CD4-positive, alpha-beta T cell (primary cell): ENCODE measurements around the gene C19orf73. TPM values are rescaled to one million over a fixed set of nuclear protein-coding genes. Genes with fewer than 3 reads are reported as not detected.

ENCODE experiments used
- ATAC-seq: fragments of 200-7000 bp; cut with Tn5 transposase; one replicate; pipeline ENCODE4 v1.10.0; 2022; ENCODE audit warnings: mild to moderate bottlenecking; ENCODE audit not compliant: poor library complexity
- CTCF ChIA-PET: fragments of 350-600 bp; sonication (Branson Sonifier 250); formaldehyde crosslinking; loops from one replicate; lab custom pipeline; 2021; ENCODE audit warnings: antibody characterized with exemption, inconsistent platforms; lab: Charles Lee
- POLR2A ChIA-PET: fragments of 350-600 bp; sonication (Branson Sonifier 250); formaldehyde crosslinking; loops from one replicate; lab custom pipeline; 2021; ENCODE audit warnings: antibody characterized with exemption, inconsistent platforms; lab: Charles Lee
- DNase-seq, 14 experiments: peaks; one replicate each; pipeline ENCODE4 v3.0.0-alpha.2; 2013 to 2020; ENCODE audit warnings: mixed read lengths in 2 of 14
- H3K27ac ChIP-seq, 2 donors: one replicate each; pipeline versions ENCODE4 v1.5.1 to v1.7.0; 2013; ENCODE audit warnings: low read length in 2 of 2, low read depth in 1 of 2, mild to moderate bottlenecking in 1 of 2
- H3K27me3 ChIP-seq, 2 experiments: 1 replicate in 1 of 2; 2 replicates in 1 of 2; pipeline versions ENCODE4 v1.6.1 to v1.7.0; 2013; ENCODE audit warnings: low read length in 2 of 2, control low read depth in 1 of 2, mild to moderate bottlenecking in 1 of 2, moderate library complexity in 1 of 2; ENCODE audit not compliant: insufficient read depth in 2 of 2, control insufficient read depth in 1 of 2
- H3K36me3 ChIP-seq: one replicate; pipeline ENCODE4 v1.6.1; 2013; ENCODE audit warnings: low read length, control low read depth; ENCODE audit not compliant: insufficient read depth
- H3K4me1 ChIP-seq: one replicate; pipeline ENCODE4 v1.6.1; 2013; ENCODE audit warnings: low read length, control low read depth; ENCODE audit not compliant: insufficient read depth
- H3K4me3 ChIP-seq: one replicate; pipeline ENCODE4 v1.5.1; 2013; ENCODE audit warnings: mild to moderate bottlenecking, low read length, moderate library complexity
- H3K9me3 ChIP-seq, 2 experiments: 1 replicate in 1 of 2; 2 replicates in 1 of 2; pipeline versions ENCODE4 v1.6.1 to v1.7.0; 2013; ENCODE audit warnings: low read length in 2 of 2, mild to moderate bottlenecking in 2 of 2, control low read depth in 1 of 2, moderate library complexity in 1 of 2; ENCODE audit not compliant: control insufficient read depth in 1 of 2, insufficient read depth in 1 of 2
- H3K27ac Mint-ChIP-seq: one replicate; pipeline ENCODE4 v1.8.0; 2020; ENCODE audit warnings: mixed read lengths
- H3K27me3 Mint-ChIP-seq: one replicate; pipeline ENCODE4 v1.8.0; 2021; ENCODE audit warnings: mixed read lengths
- H3K36me3 Mint-ChIP-seq: one replicate; pipeline ENCODE4 v1.8.0; 2021; ENCODE audit warnings: low read depth, mixed read lengths
- H3K4me1 Mint-ChIP-seq: one replicate; pipeline ENCODE4 v1.8.0; 2021; ENCODE audit warnings: low read depth, mixed read lengths
- H3K4me3 Mint-ChIP-seq: one replicate; pipeline ENCODE4 v1.8.0; 2020; ENCODE audit warnings: mild to moderate bottlenecking, mixed read lengths
- H3K9me3 Mint-ChIP-seq: one replicate; pipeline ENCODE4 v1.8.0; 2020; ENCODE audit warnings: mixed read lengths
- intact Hi-C, 2 experiments: fragments of 100-400 bp; cut with DNase I in 1 of 2; cut with micrococcal nuclease in 1 of 2; formaldehyde crosslinking; loops; one replicate each; pipeline versions ENCODE4 v1.15.1 to v1.9.0; 2023 to 2025; cut with DNase I, micrococcal nuclease
- polyA plus RNA-seq, 2 donors: library from polyadenylated mRNA; unstranded; fragments of 120-200 nt; gene quantifications; one replicate each; pipeline ENCODE4 v1.2.1, GENCODE V29; 2013
- total RNA-seq, 174 experiments: library from RNA in 2 of 174; stranded (reverse) in 2 of 174; gene quantifications; one replicate each; pipeline ENCODE4 v1.2.3 and lab custom pipeline; 2021 to 2026
- TF ChIP-seq, protein P1 (sequence below): fragments of 200-600 bp; IDR thresholded peaks from one replicate; pipeline ENCODE4 v1.8.0; 2022; ENCODE audit warnings: antibody characterized with exemption, mild to moderate bottlenecking

The C19orf73 gene, protein sequence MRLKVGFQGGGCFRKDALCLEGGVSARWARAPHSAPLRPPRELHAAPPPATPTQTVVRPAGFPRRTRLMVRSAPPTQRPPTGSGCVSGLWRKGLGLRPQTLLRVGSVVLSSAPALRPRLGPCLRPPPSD
- total RNA-seq (1 to 10 TPM; 1.5 to 2.3 TPM), total RNA-seq (lab: John Stamatoyannopoulos, UW) (0.26 to 4.8 (median 0.87) reads per million in 172 experiments)
- polyA plus RNA-seq (2013, experiment 1 of 2): 1.7 TPM
- polyA plus RNA-seq (2013, experiment 2 of 2): 1.9 TPM

DNA sequence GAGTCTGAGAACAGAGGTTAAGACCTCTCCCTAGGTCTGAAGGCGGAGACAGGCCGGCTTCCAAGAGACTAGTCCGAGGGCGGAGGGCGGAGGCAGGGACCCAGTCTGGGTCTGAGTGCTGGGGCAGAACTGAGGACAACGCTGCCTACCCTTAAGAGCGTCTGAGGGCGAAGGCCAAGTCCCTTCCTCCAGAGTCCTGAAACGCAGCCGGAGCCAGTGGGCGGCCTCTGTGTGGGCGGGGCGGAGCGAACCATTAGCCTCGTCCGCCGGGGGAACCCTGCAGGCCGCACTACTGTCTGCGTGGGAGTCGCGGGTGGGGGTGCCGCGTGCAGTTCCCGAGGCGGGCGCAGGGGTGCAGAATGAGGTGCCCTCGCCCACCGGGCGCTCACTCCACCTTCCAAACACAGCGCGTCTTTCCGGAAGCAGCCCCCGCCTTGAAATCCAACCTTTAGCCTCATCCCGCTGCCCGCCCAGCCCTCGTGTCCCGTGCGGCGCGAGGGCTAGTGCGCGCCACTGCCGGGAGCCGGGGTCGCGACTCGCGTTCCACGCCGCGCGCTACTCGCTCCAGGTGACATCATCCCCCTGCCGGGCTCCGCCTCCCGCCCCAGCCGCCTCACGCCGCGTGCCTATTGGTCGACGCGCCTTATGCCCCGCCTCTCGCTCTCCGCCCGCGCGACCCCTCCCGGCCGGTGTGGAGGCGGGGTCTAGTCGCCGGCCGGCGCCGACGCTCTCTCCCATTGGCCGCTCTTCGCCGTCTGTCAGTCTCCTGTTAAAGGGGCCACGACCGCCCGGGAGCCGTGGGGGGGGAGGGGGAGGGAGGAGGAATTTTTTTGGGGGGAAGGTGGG lies at the start of gene C19orf73:
Gene C19orf73, minus strand, starts transcription at position 579 of the 846 bp plus-strand sequence. Its CDS starts 121 bp downstream, at position 458.
- Histone ChIP-seq H3K9me3 (no peaks in the 10 kb centered on the region), H3K4me3 (peak within 1 kb of the TSS; percentile 69), H3K4me1 (peaks cover 45% of the 10 kb centered on the region), H3K27me3 (no peaks in the 10 kb centered on the region), H3K36me3 (no peaks in the 10 kb centered on the region), H3K27ac (peak within 1 kb of the TSS; percentile 89 to 92)
- ATAC-seq: peak; percentile 78
- no peaks in the 10 kb centered on the region for H3K9me3 Mint-ChIP-seq
- H3K27ac Mint-ChIP-seq: peak within 1 kb of the TSS; percentile 82
- H3K4me1 Mint-ChIP-seq: peaks cover 41% of the 10 kb centered on the region
- ChIA-PET CTCF (interaction anchor here (1.5 to 3.1 kb wide), 4 partner anchors 9 to 21 kb away, joined by 3 to 9 read pairs (median 8); no protein-coding TSS in a partner anchor), POLR2A (interaction anchor here (1.2 kb wide), 1 partner anchor 28 kb away, joined by 5 read pairs; no protein-coding TSS in a partner anchor)
- H3K27me3 Mint-ChIP-seq: no peaks in the 10 kb centered on the region
- intact Hi-C loops: loop anchor here in 1 of 2 experiments (1.0 to 10.0 kb wide), 3 partner anchors 10 to 644 kb away; partner anchors contain the start of gene DBP
- peak; percentile 91 to 99 (median 95) for DNase-seq
- H3K4me3 Mint-ChIP-seq: peak within 1 kb of the TSS; percentile 92
- peaks cover 2% of the 10 kb centered on the region for H3K36me3 Mint-ChIP-seq
- TF ChIP-seq, protein P1, sequence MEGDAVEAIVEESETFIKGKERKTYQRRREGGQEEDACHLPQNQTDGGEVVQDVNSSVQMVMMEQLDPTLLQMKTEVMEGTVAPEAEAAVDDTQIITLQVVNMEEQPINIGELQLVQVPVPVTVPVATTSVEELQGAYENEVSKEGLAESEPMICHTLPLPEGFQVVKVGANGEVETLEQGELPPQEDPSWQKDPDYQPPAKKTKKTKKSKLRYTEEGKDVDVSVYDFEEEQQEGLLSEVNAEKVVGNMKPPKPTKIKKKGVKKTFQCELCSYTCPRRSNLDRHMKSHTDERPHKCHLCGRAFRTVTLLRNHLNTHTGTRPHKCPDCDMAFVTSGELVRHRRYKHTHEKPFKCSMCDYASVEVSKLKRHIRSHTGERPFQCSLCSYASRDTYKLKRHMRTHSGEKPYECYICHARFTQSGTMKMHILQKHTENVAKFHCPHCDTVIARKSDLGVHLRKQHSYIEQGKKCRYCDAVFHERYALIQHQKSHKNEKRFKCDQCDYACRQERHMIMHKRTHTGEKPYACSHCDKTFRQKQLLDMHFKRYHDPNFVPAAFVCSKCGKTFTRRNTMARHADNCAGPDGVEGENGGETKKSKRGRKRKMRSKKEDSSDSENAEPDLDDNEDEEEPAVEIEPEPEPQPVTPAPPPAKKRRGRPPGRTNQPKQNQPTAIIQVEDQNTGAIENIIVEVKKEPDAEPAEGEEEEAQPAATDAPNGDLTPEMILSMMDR: peak; percentile 46

DNA sequence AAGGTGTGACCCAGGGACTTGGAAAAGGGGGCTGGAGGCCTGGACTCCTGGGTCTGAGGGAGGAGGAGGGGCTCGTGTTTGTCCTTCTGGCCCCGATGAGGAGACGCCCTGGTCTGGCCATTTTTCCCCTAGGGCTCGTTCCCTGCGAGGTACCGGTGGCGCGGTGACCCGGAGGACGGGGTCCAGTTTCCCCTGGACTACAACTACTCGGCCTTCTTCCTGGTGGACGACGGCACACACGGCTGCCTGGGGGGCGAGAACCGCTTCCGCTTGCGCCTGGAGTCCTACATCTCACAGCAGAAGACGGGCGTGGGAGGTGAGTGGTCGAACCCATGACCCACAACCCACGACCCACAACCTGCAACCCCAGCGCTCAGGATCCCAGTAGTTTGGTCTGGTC lies 49.5 kb upstream of the C19orf73 start:
- TF ChIP-seq, protein P1: no peak
- Mint-ChIP-seq H3K4me1 (no peaks in the 10 kb centered on the region), H3K36me3 (no peaks in the 10 kb centered on the region), H3K27me3 (peaks cover 25% of the 10 kb centered on the region), H3K27ac (no peak overlapping the region), H3K4me3 (no peak overlapping the region), H3K9me3 (no peaks in the 10 kb centered on the region)
- intact Hi-C loops: loop anchor here in 1 of 2 experiments (5.0 kb wide), 1 partner anchor 1539 kb away; no protein-coding TSS in a partner anchor
- ATAC-seq: no peak
- no peaks in the 10 kb centered on the region for H3K9me3 ChIP-seq
- no peak overlapping the region for H3K27ac ChIP-seq
- ChIA-PET POLR2A (interaction anchor here (0.7 kb wide), 1 partner anchor 34 kb away, joined by 3 read pairs; no protein-coding TSS in a partner anchor), CTCF (no interaction called here)
- H3K27me3 ChIP-seq: peaks cover 3 to 4% of the 10 kb centered on the region in 2 experiments
- no peak overlapping the region for H3K4me3 ChIP-seq
- H3K4me1 ChIP-seq: no peaks in the 10 kb centered on the region
- no peaks in the 10 kb centered on the region for H3K36me3 ChIP-seq
- no peak for DNase-seq

DNA sequence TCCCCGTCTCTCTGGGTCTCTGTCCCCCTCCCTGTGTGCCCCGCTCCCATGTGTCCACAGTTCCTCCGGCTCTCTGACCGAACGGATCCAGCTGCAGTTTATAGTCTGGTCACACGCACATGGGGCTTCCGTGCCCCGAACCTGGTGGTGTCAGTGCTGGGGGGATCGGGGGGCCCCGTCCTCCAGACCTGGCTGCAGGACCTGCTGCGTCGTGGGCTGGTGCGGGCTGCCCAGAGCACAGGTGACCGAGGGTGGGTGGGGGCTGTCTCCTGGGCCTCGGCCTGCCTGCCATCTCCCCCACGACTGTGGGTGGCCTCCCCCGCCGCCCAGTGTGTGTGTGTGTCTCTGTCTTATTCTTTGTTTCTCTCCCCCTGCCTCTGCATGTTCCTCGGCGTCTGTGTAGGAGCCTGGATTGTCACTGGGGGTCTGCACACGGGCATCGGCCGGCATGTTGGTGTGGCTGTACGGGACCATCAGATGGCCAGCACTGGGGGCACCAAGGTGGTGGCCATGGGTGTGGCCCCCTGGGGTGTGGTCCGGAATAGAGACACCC lies 49.0 kb upstream of the C19orf73 start:
- H3K27ac Mint-ChIP-seq: no peak overlapping the region
- H3K4me3 Mint-ChIP-seq: no peak overlapping the region
- no peak for ATAC-seq
- intact Hi-C loops: loop anchor here in 1 of 2 experiments (5.0 kb wide), 1 partner anchor 1539 kb away; no protein-coding TSS in a partner anchor
- peaks cover 26% of the 10 kb centered on the region for H3K27me3 Mint-ChIP-seq
- H3K36me3 ChIP-seq: no peaks in the 10 kb centered on the region
- no peak overlapping the region for H3K4me3 ChIP-seq
- ChIA-PET POLR2A (no interaction called here), CTCF (no interaction called here)
- H3K9me3 ChIP-seq: no peaks in the 10 kb centered on the region
- H3K27ac ChIP-seq: no peak overlapping the region
- DNase-seq: no peak
- no peaks in the 10 kb centered on the region for H3K4me1 ChIP-seq
- TF ChIP-seq, protein P1: no peak
- no peaks in the 10 kb centered on the region for H3K4me1 Mint-ChIP-seq
- no peaks in the 10 kb centered on the region for H3K9me3 Mint-ChIP-seq
- peaks cover 0 to 4% of the 10 kb centered on the region in 2 experiments for H3K27me3 ChIP-seq
- H3K36me3 Mint-ChIP-seq: no peaks in the 10 kb centered on the region
